D721Med (cell line): ENCODE measurements around the gene NLRX1.
A peak's percentile ranks its signal among the peaks of the same experiment; 100 is the strongest.

Experiments used
- DNase-seq: peaks from one replicate; pipeline ENCODE4 v3.0.0; 2011; ENCODE audit warnings: low spot score; ENCODE audit not compliant: insufficient read length
- FAIRE-seq: peaks from 2 replicates; lab custom pipeline; 2011; peaks lifted over from hg19 to GRCh38; lab: Jason Lieb, UNC
- CTCF ChIP-seq: IDR thresholded peaks from 2 replicates; pipeline ENCODE4 v1.5.1; 2012; ENCODE audit warnings: mild to moderate bottlenecking, control low read depth; ENCODE audit not compliant: insufficient read depth; ENCODE audit errors: missing control alignments

NLRX1 gene

GRCh38 chr11:119155733-119156492, 12.6 kb upstream of the NLRX1 start:
- DNase-seq: no peak
- no peak for TF ChIP-seq CTCF
- no peak for FAIRE-seq

- DNase-seq: no peak
- TF ChIP-seq CTCF: no peak
- FAIRE-seq: no peak
These were observed 12.0 kb upstream of the NLRX1 start for GRCh38 chr11:119156496-119156895.

GRCh38 chr11:119157063-119157462, 11.5 kb upstream of the NLRX1 start:
- no peak for TF ChIP-seq CTCF
- DNase-seq (peak; percentile 98), FAIRE-seq (peak; percentile 94)

GRCh38 chr11:119158467-119158866, 10.1 kb upstream of the NLRX1 start:
- TF ChIP-seq CTCF: no peak
- FAIRE-seq: no peak
- DNase-seq: no peak

- DNase-seq (no peak), FAIRE-seq (no peak)
- no peak for TF ChIP-seq CTCF
These were observed 8.4 kb upstream of the NLRX1 start for GRCh38 chr11:119160151-119160550.

- FAIRE-seq: no peak
These were observed 6.7 kb upstream of the NLRX1 start for GRCh38 chr11:119161871-119162270.

More at GRCh38 chr11:119161871-119162270, 6.7 kb upstream of the NLRX1 start:
- no peak for DNase-seq
- TF ChIP-seq CTCF: no peak
